CD14-positive monocyte (primary cell): Measurements from ENCODE around the gene IGFALS. TPM values are rescaled to one million over a fixed set of nuclear protein-coding genes. Genes with fewer than 3 reads are reported as not detected.
A peak's percentile ranks its signal among the peaks of the same experiment; 100 is the strongest.

Experiments
- DNase-seq, 3 donors: peaks; one replicate each; pipeline ENCODE4 v3.0.0-alpha.2; 2011 to 2022
- H2AFZ ChIP-seq: 2 replicates; pipeline ENCODE4 v1.6.0; 2012; ENCODE audit warnings: mild to moderate bottlenecking, low read depth, low read length, inconsistent platforms; ENCODE audit not compliant: insufficient read depth, poor library complexity, severe bottlenecking
- H3K27ac ChIP-seq, 2 donors: 1 replicate in 1 of 2; 2 replicates in 1 of 2; pipeline ENCODE4 v1.5.1; 2012 to 2013; ENCODE audit warnings: low read length in 2 of 2, control low read depth in 1 of 2, inconsistent platforms in 1 of 2, low read depth in 1 of 2, mild to moderate bottlenecking in 1 of 2
- H3K27me3 ChIP-seq, 2 donors: one replicate each; pipeline versions ENCODE4 v1.6.0 to v1.6.1; 2011 to 2013; ENCODE audit warnings: low read length in 2 of 2; ENCODE audit not compliant: control insufficient read depth in 2 of 2, insufficient read depth in 2 of 2
- H3K36me3 ChIP-seq, 2 donors: replicated peaks in 1 of 2; 1 replicate in 1 of 2; 2 replicates in 1 of 2; pipeline versions ENCODE4 v1.5.1 to v1.6.1; 2012 to 2013; ENCODE audit warnings: low read length in 2 of 2, control low read depth in 1 of 2, inconsistent platforms in 1 of 2, mild to moderate bottlenecking in 1 of 2; ENCODE audit not compliant: insufficient read depth in 2 of 2, control insufficient read depth in 1 of 2
- H3K4me1 ChIP-seq, 2 donors: 1 replicate in 1 of 2; 2 replicates in 1 of 2; pipeline versions ENCODE4 v1.5.1 to v1.6.1; 2012 to 2013; ENCODE audit warnings: low read length in 2 of 2, control low read depth in 1 of 2, inconsistent platforms in 1 of 2, mild to moderate bottlenecking in 1 of 2, moderate library complexity in 1 of 2; ENCODE audit not compliant: insufficient read depth in 2 of 2, control insufficient read depth in 1 of 2
- H3K4me2 ChIP-seq: replicated peaks from 2 replicates; pipeline ENCODE3; 2012; ENCODE audit warnings: low read length, moderate library complexity, mild to moderate bottlenecking; ENCODE audit not compliant: poor library complexity, severe bottlenecking; ENCODE audit errors: extremely low read depth
- H3K4me3 ChIP-seq, 3 experiments: fragments of 200-600 bp in 1 of 3; sonication (generic) in 1 of 3; replicated peaks in 1 of 3; 1 replicate in 2 of 3; 2 replicates in 1 of 3; pipeline ENCODE4 v1.5.1; 2011 to 2013; ENCODE audit warnings: low read length in 3 of 3, mild to moderate bottlenecking in 3 of 3, control low read depth in 2 of 3, low read depth in 2 of 3, inconsistent platforms in 1 of 3, moderate library complexity in 1 of 3
- H3K79me2 ChIP-seq: 2 replicates; pipeline ENCODE4 v1.6.0; 2012; ENCODE audit warnings: mild to moderate bottlenecking, control low read depth, inconsistent platforms, low read length, moderate library complexity; ENCODE audit not compliant: insufficient read depth
- H3K9ac ChIP-seq: 2 replicates; pipeline ENCODE4 v1.6.0; 2017; ENCODE audit warnings: low read length, mild to moderate bottlenecking; ENCODE audit not compliant: insufficient read depth, poor library complexity, severe bottlenecking
- H3K9me3 ChIP-seq, 2 donors: replicated peaks in 1 of 2; 1 replicate in 1 of 2; 2 replicates in 1 of 2; pipeline versions ENCODE4 v1.5.1 to v1.6.1; 2012 to 2013; ENCODE audit warnings: low read length in 2 of 2, control low read depth in 1 of 2; ENCODE audit not compliant: control insufficient read depth in 1 of 2, insufficient read depth in 1 of 2
- H4K20me1 ChIP-seq: 2 replicates; pipeline ENCODE4 v1.6.0; 2012; ENCODE audit warnings: mild to moderate bottlenecking, low read length, control low read depth, moderate library complexity; ENCODE audit not compliant: insufficient read depth
- H3K27ac Mint-ChIP-seq, 7 donors: one replicate each; pipeline ENCODE4 v1.8.0; 2020; ENCODE audit warnings: mild to moderate bottlenecking in 7 of 7, mixed read lengths in 7 of 7, moderate library complexity in 6 of 7, inconsistent platforms in 2 of 7
- H3K27me3 Mint-ChIP-seq, 3 donors: one replicate each; pipeline ENCODE4 v1.8.0; 2021 to 2022; ENCODE audit warnings: low read depth in 3 of 3, mild to moderate bottlenecking in 3 of 3, mixed read lengths in 3 of 3, moderate library complexity in 3 of 3, inconsistent platforms in 1 of 3
- H3K36me3 Mint-ChIP-seq, 2 donors: one replicate each; pipeline ENCODE4 v1.8.0; 2020; ENCODE audit warnings: mixed read lengths in 2 of 2, inconsistent platforms in 1 of 2, mild to moderate bottlenecking in 1 of 2
- H3K4me1 Mint-ChIP-seq: one replicate; pipeline ENCODE4 v1.8.0; 2020; ENCODE audit warnings: mild to moderate bottlenecking, mixed read lengths
- H3K4me3 Mint-ChIP-seq, 2 donors: one replicate each; pipeline ENCODE4 v1.8.0; 2020; ENCODE audit warnings: mild to moderate bottlenecking in 2 of 2, mixed read lengths in 2 of 2, moderate library complexity in 1 of 2
- H3K9me3 Mint-ChIP-seq, 7 donors: one replicate each; pipeline ENCODE4 v1.8.0; 2020 to 2022; ENCODE audit warnings: mixed read lengths in 7 of 7, mild to moderate bottlenecking in 6 of 7, moderate library complexity in 6 of 7, inconsistent platforms in 2 of 7
- CTCF ChIP-seq: fragments of 200-600 bp; IDR thresholded peaks from one replicate; pipeline ENCODE4 v1.8.0; 2022; ENCODE audit warnings: antibody characterized with exemption, mild to moderate bottlenecking
- WGBS: methylation state at CpG from one replicate; pipeline ENCODE4 v1.1.5; 2013; ENCODE audit warnings: missing lambda C conversion rate; ENCODE audit not compliant: insufficient coverage; 5-methylcytosine and 5-hydroxymethylcytosine counted together
- intact Hi-C, 2 donors: fragments of 100-400 bp; cut with micrococcal nuclease; formaldehyde crosslinking; loops; one replicate each; pipeline versions ENCODE4 v1.15.0 to v1.15.1; 2023
- polyA plus RNA-seq, 3 donors: library from polyadenylated mRNA; depleted of rRNA in 1 of 3; unstranded in 2 of 3; stranded (reverse) in 1 of 3; fragments of 300-500 nt in 2 of 3; fragments of >200 nt in 1 of 3; fragmentation: Illumina TruSeq in 2 of 3; gene quantifications; 1 replicate in 2 of 3; 2 replicates in 1 of 3; pipeline ENCODE4 v1.2.3, GENCODE V29; 2012 to 2021

IGFALS gene
- polyA plus RNA-seq, 3 donors, result 0.07 TPM; not detected in 2

GRCh38 chr16:1764971-1765370, 28.5 kb downstream of the IGFALS start:
- H3K27ac ChIP-seq, result no peak overlapping the region
- Mint-ChIP-seq H3K36me3 (peaks cover 49 to 78% of the 10 kb centered on the region in 2 donors), H3K27ac (peak overlapping the region in 1 of 7 donors; percentile 30), H3K4me3 (no peak overlapping the region), H3K4me1 (peaks cover 3% of the 10 kb centered on the region), H3K9me3 (peaks cover 0 to 2% (median 0%) of the 10 kb centered on the region in 7 donors), H3K27me3 (peaks cover 0 to 2% (median 2%) of the 10 kb centered on the region in 3 donors)
- H3K9me3 ChIP-seq, result no peaks in the 10 kb centered on the region
- peaks cover 1 to 4% of the 10 kb centered on the region in 2 donors for H3K4me1 ChIP-seq
- H3K9ac ChIP-seq, result no peak overlapping the region
- no peak overlapping the region for H3K4me3 ChIP-seq
- no peaks in the 10 kb centered on the region for H3K79me2 ChIP-seq
- intact Hi-C loops, result no loop called here
- H2AFZ ChIP-seq, result no peak overlapping the region
- no peak for DNase-seq
- TF ChIP-seq CTCF, result no peak
- H3K4me2 ChIP-seq, result no peak overlapping the region
- no peaks in the 10 kb centered on the region for H3K27me3 ChIP-seq
- WGBS, result 92% methylated on average over 16 of the region's 21 CpGs
- peaks cover 31% of the 10 kb centered on the region for H4K20me1 ChIP-seq
- peaks cover 86 to 89% of the 10 kb centered on the region in 2 donors for H3K36me3 ChIP-seq

- Mint-ChIP-seq H3K27me3 (peaks cover 0 to 3% (median 2%) of the 10 kb centered on the region in 3 donors), H3K4me1 (no peaks in the 10 kb centered on the region), H3K27ac (no peak overlapping the region), H3K36me3 (peaks cover 51 to 88% of the 10 kb centered on the region in 2 donors), H3K4me3 (no peak overlapping the region), H3K9me3 (peaks cover 0 to 2% (median 0%) of the 10 kb centered on the region in 7 donors)
- Histone ChIP-seq H4K20me1 (peaks cover 22% of the 10 kb centered on the region), H3K36me3 (peaks cover 92 to 95% of the 10 kb centered on the region in 2 donors), H3K27me3 (no peaks in the 10 kb centered on the region), H3K4me2 (no peak overlapping the region), H3K27ac (no peak overlapping the region), H2AFZ (no peak overlapping the region), H3K4me3 (no peak overlapping the region), H3K4me1 (no peaks in the 10 kb centered on the region), H3K9ac (no peak overlapping the region), H3K9me3 (no peaks in the 10 kb centered on the region), H3K79me2 (no peaks in the 10 kb centered on the region)
- DNase-seq, result no peak
- WGBS, result 94% methylated on average over 55 of the region's 81 CpGs
- intact Hi-C loops, result no loop called here
- TF ChIP-seq CTCF, result no peak
These were observed 29.7 kb downstream of the IGFALS start for GRCh38 chr16:1763521-1764511.
